NCI-H82 treated with DMSO at 0.1 percent for 48 hours (cell line): ENCODE data around the gene MAGEF1.

Experiments
- DNase-seq: peaks from one replicate; lab custom pipeline; 2025; ENCODE audit not compliant: unreplicated experiment; lab: John Stamatoyannopoulos, UW

Gene MAGEF1

GRCh38 chr3:184711493-184712247, at the start of gene MAGEF1:
Gene MAGEF1 (minus strand): TSS chr3:184712064. CDS start chr3:184711821, 243 bp downstream.
- peak; percentile 88 for DNase-seq

DNA sequence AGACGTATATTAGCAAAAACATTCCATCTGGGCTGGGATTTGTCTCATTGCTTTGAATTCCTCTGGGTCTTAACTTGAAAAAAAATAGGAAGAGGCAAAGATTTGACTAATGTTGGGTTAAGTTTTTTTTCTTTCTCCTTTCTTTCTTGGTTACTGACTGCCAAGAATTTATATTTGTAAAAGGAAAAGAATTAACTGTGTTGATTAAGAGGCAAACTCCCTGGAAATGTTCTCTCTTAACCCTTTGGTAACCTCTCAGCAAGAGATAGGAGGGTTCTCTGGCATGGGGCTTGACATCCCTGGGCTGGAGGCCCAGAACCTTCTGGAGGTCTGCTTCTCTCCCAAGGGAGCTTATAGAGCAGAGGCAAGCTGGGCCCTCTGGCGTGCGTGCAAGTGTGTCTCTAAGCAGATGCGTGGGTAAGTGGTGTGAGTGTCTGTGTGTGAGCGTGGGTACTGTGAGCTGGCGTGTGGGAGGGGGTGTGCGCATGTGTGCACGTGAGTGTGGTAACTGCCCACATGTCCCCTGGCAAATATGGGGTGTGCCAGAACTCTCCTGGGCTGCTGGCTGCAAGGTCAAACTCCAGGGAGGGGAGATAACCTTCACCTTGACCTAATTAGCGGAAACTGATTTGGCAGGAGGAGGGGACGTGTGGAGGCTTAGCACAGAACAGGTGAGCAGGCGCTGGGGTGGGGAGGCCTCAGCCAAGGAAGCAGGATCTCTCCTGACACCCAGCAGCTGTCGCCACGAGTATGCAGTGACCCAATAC, 49.4 kb upstream of the MAGEF1 start:
- no peak for DNase-seq

GRCh38 chr3:184760337-184761074, 48.6 kb upstream of the MAGEF1 start:
- no peak for DNase-seq

GRCh38 chr3:184759666-184760200, 47.9 kb upstream of the MAGEF1 start:
- DNase-seq: no peak

- DNase-seq: no peak
Measured at GRCh38 chr3:184758056-184758455, 46.2 kb upstream of the MAGEF1 start.

GRCh38 chr3:184757022-184757651, 45.3 kb upstream of the MAGEF1 start:
- no peak for DNase-seq

DNA sequence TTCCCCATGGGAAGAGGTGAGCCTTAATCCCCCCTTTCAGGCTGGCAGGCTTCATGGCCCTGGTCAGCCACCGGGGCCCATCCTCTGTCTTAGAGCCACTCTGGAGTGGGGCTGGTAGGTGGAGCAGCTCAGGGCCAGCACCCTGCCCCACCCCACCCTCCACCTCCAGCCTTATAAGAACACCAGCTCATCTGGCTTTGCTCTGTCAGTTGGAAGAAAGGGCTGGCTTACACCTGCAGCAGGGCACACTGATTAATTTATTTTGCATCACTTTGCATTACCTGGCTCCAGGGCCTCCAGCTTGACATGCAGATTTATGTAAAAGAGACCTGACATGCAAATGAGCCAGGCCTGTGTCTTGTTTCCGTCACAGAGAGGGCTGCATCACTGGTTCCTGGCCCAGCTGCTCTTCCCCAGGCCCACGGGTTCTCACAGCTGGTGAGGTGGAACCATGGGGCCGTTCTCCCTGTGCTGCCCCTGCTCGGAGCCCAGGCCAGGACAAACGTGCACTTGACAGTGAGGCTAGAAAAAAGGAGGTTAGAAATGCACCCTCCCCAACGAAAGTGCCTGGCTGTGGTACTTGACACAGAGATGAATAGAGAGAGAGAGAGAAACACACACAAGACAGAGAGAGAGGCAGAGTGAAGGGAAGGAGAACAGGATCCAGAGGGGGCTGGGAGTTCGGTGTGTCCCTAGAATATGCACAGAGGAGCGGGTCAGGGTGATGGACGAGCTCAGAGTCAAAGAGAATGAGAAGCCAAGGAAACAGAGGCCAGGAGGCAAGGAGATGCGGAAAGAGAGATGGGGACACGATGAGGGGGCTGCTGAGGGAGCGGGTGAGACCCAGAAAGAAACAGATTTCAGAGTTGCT, 44.5 kb upstream of the MAGEF1 start:
- DNase-seq: no peak

GRCh38 chr3:184755315-184755731, 43.5 kb upstream of the MAGEF1 start:
- DNase-seq: no peak

- DNase-seq: no peak
Measured at GRCh38 chr3:184752361-184752760, 40.5 kb upstream of the MAGEF1 start.

DNA sequence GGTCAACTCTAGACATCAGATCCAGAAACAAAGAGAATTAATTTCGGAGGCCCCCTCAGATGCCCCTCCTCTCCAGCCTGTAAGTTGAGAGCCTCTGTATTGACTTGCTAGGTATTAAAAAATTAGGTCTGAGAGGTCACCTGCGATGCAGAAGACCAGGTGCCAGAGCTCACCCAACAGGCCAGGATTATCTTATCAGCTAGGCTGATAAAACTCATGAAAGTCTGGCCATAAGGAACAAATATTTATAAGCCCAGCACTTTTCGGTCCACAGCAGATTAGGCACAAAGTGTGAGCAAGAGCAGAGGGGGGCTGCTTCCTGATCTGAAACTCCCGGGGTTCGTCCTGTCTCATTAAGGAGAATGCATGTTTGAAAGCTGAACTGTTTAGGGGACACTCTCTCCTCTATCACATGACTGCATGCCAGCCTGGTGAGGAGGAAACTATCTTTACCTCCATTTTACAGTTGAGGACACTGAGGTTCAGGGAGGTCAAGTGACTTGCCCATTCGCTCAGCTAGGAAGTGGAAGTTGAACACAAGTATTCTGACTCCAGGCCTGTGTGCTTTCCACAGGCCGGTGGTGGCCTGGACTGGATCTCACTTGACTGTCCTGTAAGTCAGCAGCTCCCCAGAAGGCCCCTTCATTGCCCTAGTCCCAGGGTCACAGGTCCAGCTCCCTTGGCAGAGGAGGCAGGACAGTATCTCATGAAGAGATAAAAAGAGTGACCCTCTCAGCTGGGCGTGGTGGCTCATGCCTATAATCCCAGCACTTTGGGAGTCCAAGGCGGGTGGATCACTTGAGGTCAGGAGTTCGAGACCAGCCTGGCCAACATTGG, 39.6 kb upstream of the MAGEF1 start:
- no peak for DNase-seq

GRCh38 chr3:184750349-184751083, 38.7 kb upstream of the MAGEF1 start:
- no peak for DNase-seq

DNA sequence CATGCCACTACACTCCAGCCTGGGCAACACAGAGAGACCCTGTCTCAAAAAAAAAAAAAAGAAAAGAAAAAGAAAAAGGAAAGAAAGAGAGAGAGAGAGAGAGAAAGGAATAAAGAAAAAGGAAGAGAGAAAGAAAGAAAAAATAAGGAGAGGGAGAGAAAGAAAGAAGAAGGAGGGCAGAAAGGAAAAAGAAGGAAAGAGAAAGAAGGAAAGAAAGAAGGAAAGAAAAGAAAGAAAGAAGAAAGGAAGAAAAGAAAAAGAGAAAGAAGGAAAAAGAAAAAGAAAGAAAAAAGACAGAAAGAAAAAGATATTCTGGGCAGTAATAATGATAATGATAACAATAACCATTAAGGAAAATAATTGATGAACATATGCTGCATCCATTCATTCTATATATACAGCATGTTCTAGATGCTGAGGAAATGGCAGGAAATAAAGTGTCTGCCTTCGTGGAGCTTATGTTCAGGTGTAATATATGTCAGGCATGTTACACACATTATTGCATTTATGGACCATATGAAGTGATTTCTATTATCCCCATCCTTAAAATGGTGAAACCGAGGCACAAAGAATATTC, 37.4 kb upstream of the MAGEF1 start:
- DNase-seq: no peak

- peak; percentile 40 for DNase-seq
Measured at GRCh38 chr3:184748219-184749135, 36.6 kb upstream of the MAGEF1 start.

GRCh38 chr3:184746131-184747120, 34.6 kb upstream of the MAGEF1 start:
- DNase-seq: no peak

- no peak for DNase-seq
Measured at GRCh38 chr3:184745526-184745925, 33.7 kb upstream of the MAGEF1 start.

DNA sequence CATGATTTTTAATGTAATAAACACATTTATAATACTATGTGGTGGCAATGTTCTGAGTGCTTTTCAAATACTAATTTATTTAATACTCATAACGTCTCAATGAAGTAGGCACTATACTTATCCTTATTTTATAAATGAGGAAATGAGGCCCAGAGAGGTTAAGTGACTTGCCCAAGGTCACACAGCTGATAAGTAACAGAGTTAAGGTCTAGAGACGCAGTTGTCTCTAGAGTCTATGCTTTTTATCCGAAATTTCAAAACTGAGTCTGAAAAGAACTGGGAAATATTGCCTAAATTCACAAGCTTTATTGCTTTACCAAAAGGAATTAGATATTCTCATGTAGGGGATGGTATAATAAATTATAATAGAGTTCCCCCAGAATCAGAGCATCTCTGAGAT, 31.4 kb upstream of the MAGEF1 start:
- no peak for DNase-seq
